Neural crest cell (in vitro differentiated cells): ENCODE data around the gene COLEC12. TPM values are rescaled to one million over a fixed set of nuclear protein-coding genes. Genes with fewer than 3 reads are reported as not detected.

Experiments used
- DNase-seq: peaks from one replicate; pipeline ENCODE4 v3.0.0; 2021; ENCODE audit warnings: low read depth, mixed read lengths, low spot score
- H3K27ac Mint-ChIP-seq: one replicate; pipeline ENCODE4 v1.8.0; 2021; ENCODE audit warnings: mild to moderate bottlenecking, mixed read lengths; ENCODE audit not compliant: unreplicated experiment
- H3K27me3 Mint-ChIP-seq: 2 replicates; pipeline ENCODE4 v1.8.0; 2021; ENCODE audit warnings: low read depth, mild to moderate bottlenecking, mixed read lengths
- H3K36me3 Mint-ChIP-seq: 2 replicates; pipeline ENCODE4 v1.8.0; 2021; ENCODE audit warnings: low read depth, mild to moderate bottlenecking, mixed read lengths
- H3K4me1 Mint-ChIP-seq: 2 replicates; pipeline ENCODE4 v1.8.0; 2021; ENCODE audit warnings: mixed read lengths
- H3K4me3 Mint-ChIP-seq: one replicate; pipeline ENCODE4 v1.8.0; 2021; ENCODE audit warnings: mild to moderate bottlenecking, mixed read lengths
- H3K9me3 Mint-ChIP-seq: 2 replicates; pipeline ENCODE4 v1.8.0; 2021; ENCODE audit warnings: mixed read lengths
- CTCF ChIP-seq: fragments of 200-600 bp; sonication (generic); conservative IDR thresholded peaks from 2 replicates; pipeline ENCODE4 v1.5.0; 2021; ENCODE audit warnings: antibody characterized with exemption, mild to moderate bottlenecking
- total RNA-seq: library from RNA; stranded (reverse); gene quantifications from 2 replicates; pipeline ENCODE4 v1.2.1, GENCODE V29; 2021

COLEC12 gene
- total RNA-seq, 1 donor from 2014 or later: 1.7 TPM

GRCh38 chr18:420661-421246 lies 79.7 kb downstream of the COLEC12 start:
- Mint-ChIP-seq H3K36me3 (no peaks in the 10 kb centered on the region), H3K27me3 (no peaks in the 10 kb centered on the region), H3K4me3 (no peak overlapping the region), H3K9me3 (no peaks in the 10 kb centered on the region), H3K27ac (no peak overlapping the region), H3K4me1 (peaks cover 6% of the 10 kb centered on the region)
- DNase-seq: no peak
- TF ChIP-seq CTCF: no peak

GRCh38 chr18:419541-420175 lies 80.8 kb downstream of the COLEC12 start:
- Mint-ChIP-seq H3K36me3 (no peaks in the 10 kb centered on the region), H3K4me3 (no peak overlapping the region), H3K9me3 (no peaks in the 10 kb centered on the region), H3K4me1 (no peaks in the 10 kb centered on the region), H3K27ac (no peak overlapping the region), H3K27me3 (no peaks in the 10 kb centered on the region)
- no peak for DNase-seq
- TF ChIP-seq CTCF: no peak

GRCh38 chr18:417495-417894 lies 83.0 kb downstream of the COLEC12 start:
- H3K9me3 Mint-ChIP-seq: no peaks in the 10 kb centered on the region
- no peak overlapping the region for H3K27ac Mint-ChIP-seq
- no peaks in the 10 kb centered on the region for H3K27me3 Mint-ChIP-seq
- H3K4me1 Mint-ChIP-seq: no peaks in the 10 kb centered on the region
- no peak overlapping the region for H3K4me3 Mint-ChIP-seq
- H3K36me3 Mint-ChIP-seq: no peaks in the 10 kb centered on the region
- TF ChIP-seq CTCF: no peak
- no peak for DNase-seq

GRCh38 chr18:416930-417329 lies 83.6 kb downstream of the COLEC12 start:
- no peaks in the 10 kb centered on the region for H3K27me3 Mint-ChIP-seq
- H3K4me3 Mint-ChIP-seq: no peak overlapping the region
- H3K9me3 Mint-ChIP-seq: no peaks in the 10 kb centered on the region
- no peak for DNase-seq
- H3K4me1 Mint-ChIP-seq: no peaks in the 10 kb centered on the region
- H3K36me3 Mint-ChIP-seq: no peaks in the 10 kb centered on the region
- no peak overlapping the region for H3K27ac Mint-ChIP-seq
- no peak for TF ChIP-seq CTCF

GRCh38 chr18:415617-416612 lies 84.6 kb downstream of the COLEC12 start:
- Mint-ChIP-seq H3K27ac (no peak overlapping the region), H3K4me3 (no peak overlapping the region), H3K36me3 (no peaks in the 10 kb centered on the region), H3K9me3 (no peaks in the 10 kb centered on the region), H3K4me1 (no peaks in the 10 kb centered on the region), H3K27me3 (no peaks in the 10 kb centered on the region)
- no peak for DNase-seq
- TF ChIP-seq CTCF: no peak
